GM12864 (cell line): ENCODE measurements around the gene CASKIN1.
A peak's percentile ranks its signal among the peaks of the same experiment; 100 is the strongest.
"Not testable (repeated sequence)": the region's sequence is repeated elsewhere in the genome, so short reads cannot be mapped to it uniquely, and the experiment has no call there.

Source experiments
- DNase-seq: peaks from one replicate; pipeline ENCODE4 v3.0.0-alpha.2; 2011; ENCODE audit warnings: low read depth
- H3K4me3 ChIP-seq: 2 replicates; pipeline ENCODE4 v1.5.1; 2011; ENCODE audit warnings: mild to moderate bottlenecking, low read depth, low read length, control low read depth
- TF ChIP-seq, protein P1 (sequence below): IDR thresholded peaks from 2 replicates; pipeline ENCODE4 v1.5.1; 2011; ENCODE audit warnings: low read depth, mild to moderate bottlenecking, moderate library complexity, low read length, control low read depth, inconsistent platforms; ENCODE audit errors: missing control alignments

Gene CASKIN1

DNA sequence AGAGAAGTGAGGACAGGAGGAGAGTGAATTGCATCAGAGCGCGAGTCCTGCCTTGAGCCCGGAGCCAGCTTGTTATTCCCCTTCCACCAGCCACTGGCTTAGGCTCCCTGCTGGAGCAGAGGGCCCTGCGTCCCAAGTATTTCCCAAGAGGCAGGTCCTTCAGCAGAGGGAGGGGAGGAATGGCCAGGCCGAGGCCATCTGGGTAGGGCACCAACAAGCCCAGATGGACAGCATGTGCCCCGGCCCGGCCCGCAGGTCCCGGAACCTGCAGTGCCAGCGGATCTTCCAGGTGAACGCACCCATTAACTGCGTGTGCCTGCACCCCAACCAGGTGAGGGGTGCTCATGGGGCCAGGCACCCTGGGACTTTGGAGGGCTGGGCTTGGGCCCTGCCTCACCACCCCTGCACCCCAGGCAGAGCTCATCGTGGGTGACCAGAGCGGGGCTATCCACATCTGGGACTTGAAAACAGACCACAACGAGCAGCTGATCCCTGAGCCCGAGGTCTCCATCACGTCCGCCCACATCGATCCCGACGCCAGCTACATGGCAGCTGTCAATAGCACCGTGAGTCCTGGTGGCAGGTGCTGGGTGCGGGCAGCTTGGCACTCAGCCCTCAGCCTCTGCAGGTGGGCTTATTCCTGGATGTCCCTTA lies 10.5 kb upstream of the CASKIN1 start:
- peak overlapping the region; percentile 58; the same call in 1 of the 2 replicates for H3K4me3 ChIP-seq
- TF ChIP-seq, protein P1, sequence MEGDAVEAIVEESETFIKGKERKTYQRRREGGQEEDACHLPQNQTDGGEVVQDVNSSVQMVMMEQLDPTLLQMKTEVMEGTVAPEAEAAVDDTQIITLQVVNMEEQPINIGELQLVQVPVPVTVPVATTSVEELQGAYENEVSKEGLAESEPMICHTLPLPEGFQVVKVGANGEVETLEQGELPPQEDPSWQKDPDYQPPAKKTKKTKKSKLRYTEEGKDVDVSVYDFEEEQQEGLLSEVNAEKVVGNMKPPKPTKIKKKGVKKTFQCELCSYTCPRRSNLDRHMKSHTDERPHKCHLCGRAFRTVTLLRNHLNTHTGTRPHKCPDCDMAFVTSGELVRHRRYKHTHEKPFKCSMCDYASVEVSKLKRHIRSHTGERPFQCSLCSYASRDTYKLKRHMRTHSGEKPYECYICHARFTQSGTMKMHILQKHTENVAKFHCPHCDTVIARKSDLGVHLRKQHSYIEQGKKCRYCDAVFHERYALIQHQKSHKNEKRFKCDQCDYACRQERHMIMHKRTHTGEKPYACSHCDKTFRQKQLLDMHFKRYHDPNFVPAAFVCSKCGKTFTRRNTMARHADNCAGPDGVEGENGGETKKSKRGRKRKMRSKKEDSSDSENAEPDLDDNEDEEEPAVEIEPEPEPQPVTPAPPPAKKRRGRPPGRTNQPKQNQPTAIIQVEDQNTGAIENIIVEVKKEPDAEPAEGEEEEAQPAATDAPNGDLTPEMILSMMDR = no peak
- no peak for DNase-seq

DNA sequence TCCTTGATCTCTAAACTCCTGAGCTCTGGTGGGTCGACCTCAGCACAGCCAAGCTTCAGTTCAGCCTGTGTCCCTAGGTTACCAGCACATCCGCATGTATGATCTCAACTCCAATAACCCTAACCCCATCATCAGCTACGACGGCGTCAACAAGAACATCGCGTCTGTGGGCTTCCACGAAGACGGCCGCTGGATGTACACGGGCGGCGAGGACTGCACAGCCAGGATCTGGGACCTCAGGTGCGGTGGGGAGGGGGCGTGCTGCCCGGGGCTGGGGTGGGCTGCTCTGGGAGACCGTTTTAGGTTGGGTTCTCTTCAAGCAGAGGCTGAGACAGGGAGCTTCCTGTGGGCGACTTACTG lies 10.0 kb upstream of the CASKIN1 start:
- H3K4me3 ChIP-seq = peak overlapping the region; percentile 58
- DNase-seq = no peak
- TF ChIP-seq, protein P1 = no peak

DNA sequence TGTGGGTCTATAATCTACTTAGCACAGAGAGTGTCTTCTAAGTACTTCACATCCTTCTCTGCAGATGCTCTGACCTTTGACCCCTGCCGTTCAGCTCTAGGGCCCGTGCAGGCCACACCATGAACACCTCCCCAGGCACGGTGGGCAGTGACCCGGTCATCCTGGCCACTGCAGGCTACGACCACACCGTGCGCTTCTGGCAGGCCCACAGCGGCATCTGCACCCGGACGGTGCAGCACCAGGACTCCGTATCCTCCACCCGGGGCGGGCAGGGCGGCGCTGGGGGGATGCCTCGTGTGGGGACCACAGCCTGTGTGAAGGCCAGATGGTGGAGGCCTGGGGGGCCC lies 9.5 kb upstream of the CASKIN1 start:
- H3K4me3 ChIP-seq = peak overlapping the region; percentile 58
- no peak for DNase-seq
- TF ChIP-seq, protein P1 = no peak

DNA sequence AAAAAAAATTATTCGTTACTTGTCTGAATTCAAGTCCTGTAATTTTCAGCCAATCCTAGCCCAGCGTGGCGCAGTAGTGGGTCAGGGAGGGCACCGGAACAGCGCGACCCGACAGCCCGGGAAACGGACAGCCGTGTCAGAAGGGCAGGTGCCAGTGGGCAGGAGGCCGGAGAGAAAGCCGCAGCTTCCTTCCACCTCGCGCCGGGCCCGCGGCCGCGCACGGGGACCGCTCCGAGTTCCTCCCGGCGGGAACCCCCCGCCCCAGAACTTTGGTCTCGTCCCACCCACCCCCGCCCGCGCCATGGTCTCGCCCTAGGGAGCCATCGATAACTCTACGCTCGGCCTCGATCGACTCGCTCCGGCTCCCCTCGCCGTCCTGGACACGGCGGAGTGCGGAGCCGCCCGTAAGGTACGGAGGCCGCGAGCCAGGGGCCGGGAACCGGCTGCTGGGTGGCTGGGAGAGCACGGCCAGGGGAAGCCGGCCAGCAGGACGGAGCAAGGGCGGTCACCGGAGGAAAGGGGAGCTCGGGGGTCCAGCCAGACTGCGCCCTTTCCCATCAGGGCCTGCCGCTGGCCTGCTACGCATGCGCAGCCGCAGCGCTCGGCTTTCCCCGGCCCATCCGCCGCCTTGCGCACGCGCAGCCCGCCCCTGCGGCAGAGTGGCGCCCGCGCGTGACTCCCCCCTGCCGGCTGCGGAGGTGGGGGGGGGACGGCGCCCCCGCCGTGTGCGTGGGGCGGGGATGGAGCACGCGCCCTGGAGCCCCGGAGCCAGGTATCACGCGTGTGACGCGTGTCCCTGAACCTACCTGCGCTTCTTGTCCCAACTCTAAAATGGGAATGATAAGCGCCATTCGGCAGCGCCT lies 8.9 kb upstream of the CASKIN1 start, which contains the start of gene MLST8:
Gene MLST8 (plus strand): TSS at position 351 of the 863 bp plus-strand sequence. CDS start 632 bp downstream, outside the sequence.
- H3K4me3 ChIP-seq = peak within 1 kb of the TSS; percentile 58
- TF ChIP-seq, protein P1 = peak; percentile 30
- DNase-seq = peak; percentile 62

DNA sequence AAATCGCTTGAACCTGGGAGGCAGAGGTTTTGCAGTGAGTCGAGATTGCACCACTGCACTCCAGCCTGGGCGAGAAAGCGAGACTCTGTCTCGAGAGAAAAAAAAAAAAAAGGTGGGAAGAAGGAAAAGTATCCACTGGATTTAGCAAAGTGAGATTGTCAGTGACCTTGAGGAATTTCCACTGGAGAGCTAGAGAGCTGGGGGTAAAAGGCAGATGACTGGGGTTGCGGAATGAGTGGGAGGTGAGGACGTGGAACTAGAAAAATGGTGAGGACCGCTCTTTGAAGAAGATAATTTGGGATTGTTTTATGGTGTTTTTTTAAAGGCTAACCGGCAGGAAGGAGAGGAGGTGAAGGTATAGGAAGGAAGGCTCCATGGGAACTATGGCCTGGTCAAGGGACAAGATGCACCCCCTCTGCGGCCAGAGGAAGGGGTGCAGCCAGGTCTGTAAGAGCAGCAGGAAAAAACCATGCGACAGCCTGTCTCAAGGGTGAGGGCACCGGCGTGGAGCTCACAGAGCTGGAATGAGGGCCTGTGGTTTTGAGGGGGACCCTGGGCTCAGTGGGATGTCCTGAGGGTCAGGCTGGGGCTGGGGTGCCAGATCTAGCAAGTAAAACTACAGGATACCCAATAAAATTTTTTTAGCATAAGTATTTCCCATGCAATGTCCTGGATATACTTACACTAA lies 8.2 kb upstream of the CASKIN1 start:
- TF ChIP-seq, protein P1 = no peak
- peak overlapping the region; percentile 58 for H3K4me3 ChIP-seq
- DNase-seq = no peak

DNA sequence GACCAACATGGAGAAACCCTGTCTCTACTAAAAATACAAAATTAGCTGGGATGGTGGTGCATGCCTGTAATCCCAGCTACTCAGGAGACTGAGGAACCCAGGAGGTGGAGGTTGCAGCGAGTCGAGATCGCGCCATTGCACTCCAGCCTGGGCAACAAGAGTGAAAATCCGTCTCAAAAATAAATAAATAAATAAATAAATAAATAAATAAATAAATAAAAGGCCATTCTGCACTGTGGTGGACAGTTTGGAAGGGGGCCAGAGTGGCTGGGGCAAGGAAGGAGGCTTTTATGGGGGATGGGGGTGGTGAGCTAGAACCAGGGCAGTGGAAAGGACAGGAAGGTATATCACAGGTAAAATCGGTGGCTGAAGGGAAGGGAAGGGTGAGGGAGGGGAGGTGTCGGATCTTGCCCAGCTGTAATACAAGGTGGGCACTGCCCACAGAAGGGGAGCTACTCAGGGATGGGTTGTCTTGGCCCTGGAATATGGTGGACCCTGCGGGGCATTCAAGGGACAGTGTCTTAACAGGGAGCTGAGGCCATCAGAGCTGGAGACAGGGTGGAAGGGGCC lies 6.8 kb upstream of the CASKIN1 start:
- not testable (repeated sequence) for H3K4me3 ChIP-seq, DNase-seq

DNA sequence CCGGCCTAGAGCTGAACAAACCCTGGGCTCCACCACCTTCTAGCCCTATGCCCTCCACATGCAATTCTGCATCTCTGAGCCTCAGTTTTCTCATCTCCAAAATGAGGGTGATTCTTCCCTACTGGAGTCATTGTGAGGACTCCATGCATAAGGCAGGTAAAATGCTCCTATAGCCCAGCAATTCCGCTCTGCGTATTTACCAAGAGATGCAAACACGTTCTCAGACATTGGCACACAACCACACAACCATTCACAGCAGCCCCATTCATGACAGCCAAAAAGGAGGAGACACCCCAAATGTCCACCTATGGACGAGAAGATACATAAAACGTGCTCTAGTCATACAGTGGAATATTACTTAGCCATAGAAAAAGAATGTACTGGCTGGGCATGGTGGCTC lies 3.9 kb upstream of the CASKIN1 start:
- TF ChIP-seq, protein P1 = no peak
- no peak for DNase-seq
- H3K4me3 ChIP-seq = no peak overlapping the region
